Muscle layer of duodenum (tissue), 2 donors: ENCODE measurements around the gene MYT1.

Source experiments
- H3K27ac ChIP-seq: one replicate; pipeline ENCODE4 v1.7.0; 2013; ENCODE audit warnings: mild to moderate bottlenecking, low read length
- H3K27me3 ChIP-seq: one replicate; pipeline ENCODE4 v1.7.0; 2013; ENCODE audit warnings: low read depth, mild to moderate bottlenecking, control low read depth, low read length
- H3K36me3 ChIP-seq, 2 donors: one replicate each; pipeline ENCODE4 v1.7.0; 2013; ENCODE audit warnings: low read length in 2 of 2, control low read depth in 1 of 2, mild to moderate bottlenecking in 1 of 2; ENCODE audit not compliant: insufficient read depth in 2 of 2, control insufficient read depth in 1 of 2
- H3K4me1 ChIP-seq, 2 donors: one replicate each; pipeline ENCODE4 v1.7.0; 2013; ENCODE audit warnings: low read length in 2 of 2, mild to moderate bottlenecking in 2 of 2, control low read depth in 1 of 2, moderate library complexity in 1 of 2; ENCODE audit not compliant: insufficient read depth in 2 of 2, control insufficient read depth in 1 of 2
- H3K4me3 ChIP-seq, 2 donors: one replicate each; pipeline ENCODE4 v1.7.0; 2013; ENCODE audit warnings: low read length in 2 of 2, low read depth in 1 of 2, mild to moderate bottlenecking in 1 of 2
- H3K9me3 ChIP-seq, 2 donors: one replicate each; pipeline ENCODE4 v1.7.0; 2013; ENCODE audit warnings: low read length in 2 of 2, control low read depth in 1 of 2, mild to moderate bottlenecking in 1 of 2; ENCODE audit not compliant: control insufficient read depth in 1 of 2
- donor health status: healthy.

Gene MYT1

GRCh38 chr20:64201653-64202052, 37.4 kb downstream of the MYT1 start:
- Histone ChIP-seq H3K27ac (no peak overlapping the region), H3K4me1 (no peaks in the 10 kb centered on the region), H3K36me3 (no peaks in the 10 kb centered on the region), H3K4me3 (no peak overlapping the region), H3K9me3 (no peaks in the 10 kb centered on the region), H3K27me3 (peaks cover 3% of the 10 kb centered on the region)

DNA sequence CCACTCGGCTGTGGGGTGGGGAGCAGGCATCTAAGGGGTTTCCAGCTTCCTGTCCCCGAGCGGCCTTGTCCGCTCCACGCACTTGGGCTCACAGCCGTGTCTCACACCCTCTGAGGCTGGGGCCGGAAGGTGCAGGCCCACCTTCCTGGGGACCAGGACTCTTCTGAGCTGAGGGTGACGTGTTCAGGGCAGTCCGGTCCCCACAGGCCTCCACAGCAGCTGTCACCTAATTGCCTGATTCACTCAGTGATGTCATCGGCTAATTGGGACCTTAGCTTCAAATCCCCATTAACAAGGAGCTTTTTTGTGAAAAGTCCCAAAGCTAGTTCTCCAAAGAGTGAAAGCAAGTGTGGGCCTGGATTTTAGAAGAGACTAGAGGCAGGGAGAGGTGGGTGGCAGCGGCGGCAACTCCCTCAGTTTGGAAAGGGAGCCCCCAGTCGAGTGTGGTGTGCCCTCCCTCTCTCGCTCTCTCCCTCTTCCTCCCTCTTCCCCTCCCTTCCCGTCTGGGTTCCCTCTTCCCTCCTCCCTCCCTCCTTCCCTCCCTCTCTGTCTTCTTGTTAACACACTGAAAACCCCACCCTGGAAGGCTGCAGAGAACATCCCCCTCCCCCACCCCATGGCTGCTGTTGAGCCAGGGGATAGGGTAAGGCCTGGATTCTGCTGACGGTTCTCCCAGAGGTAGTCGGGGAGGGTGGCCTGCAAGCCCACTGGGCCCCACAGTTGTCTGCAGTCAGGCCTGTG, 39.0 kb downstream of the MYT1 start:
- no peaks in the 10 kb centered on the region for H3K27me3 ChIP-seq
- no peaks in the 10 kb centered on the region for H3K4me1 ChIP-seq
- H3K4me3 ChIP-seq, result no peak overlapping the region
- H3K27ac ChIP-seq, result no peak overlapping the region
- no peaks in the 10 kb centered on the region for H3K9me3 ChIP-seq
- H3K36me3 ChIP-seq, result no peaks in the 10 kb centered on the region

GRCh38 chr20:64205611-64206026, 41.4 kb downstream of the MYT1 start:
- no peak overlapping the region for H3K4me3 ChIP-seq
- no peaks in the 10 kb centered on the region for H3K9me3 ChIP-seq
- no peaks in the 10 kb centered on the region for H3K27me3 ChIP-seq
- no peak overlapping the region for H3K27ac ChIP-seq
- H3K4me1 ChIP-seq, result no peaks in the 10 kb centered on the region
- H3K36me3 ChIP-seq, result no peaks in the 10 kb centered on the region

GRCh38 chr20:64206614-64207013, 42.4 kb downstream of the MYT1 start:
- no peak overlapping the region for H3K27ac ChIP-seq
- no peaks in the 10 kb centered on the region for H3K36me3 ChIP-seq
- H3K4me1 ChIP-seq, result no peaks in the 10 kb centered on the region
- H3K27me3 ChIP-seq, result no peaks in the 10 kb centered on the region
- H3K9me3 ChIP-seq, result no peaks in the 10 kb centered on the region
- H3K4me3 ChIP-seq, result no peak overlapping the region

- H3K9me3 ChIP-seq, result no peaks in the 10 kb centered on the region
- H3K36me3 ChIP-seq, result no peaks in the 10 kb centered on the region
- H3K27me3 ChIP-seq, result no peaks in the 10 kb centered on the region
- no peak overlapping the region for H3K27ac ChIP-seq
- peaks cover 0 to 11% of the 10 kb centered on the region in 2 donors for H3K4me1 ChIP-seq
- no peak overlapping the region for H3K4me3 ChIP-seq
These were observed 43.7 kb downstream of the MYT1 start for GRCh38 chr20:64207641-64208590.

DNA sequence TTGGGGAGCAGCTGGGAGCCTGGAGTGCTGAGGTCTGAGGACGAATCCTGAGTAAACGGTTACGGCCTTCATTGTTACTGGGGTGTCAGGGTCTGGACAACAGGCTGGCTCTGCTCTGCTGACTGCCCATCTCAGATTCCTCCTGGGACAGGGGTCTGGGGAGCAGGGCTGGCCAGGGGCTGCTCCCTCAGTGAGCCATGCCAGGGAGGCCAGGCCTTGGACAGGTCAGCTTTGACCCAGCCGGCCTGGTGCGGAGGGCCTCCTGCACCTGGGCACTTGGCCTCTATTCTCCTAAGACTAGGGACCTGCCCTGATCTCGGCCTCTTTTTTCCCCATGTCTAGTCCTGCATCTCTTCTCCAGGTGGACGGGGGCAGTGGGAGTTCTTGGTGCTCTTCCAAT, 44.9 kb downstream of the MYT1 start:
- H3K4me1 ChIP-seq, result peaks cover 5 to 23% of the 10 kb centered on the region in 2 donors
- no peak overlapping the region for H3K27ac ChIP-seq
- no peaks in the 10 kb centered on the region for H3K27me3 ChIP-seq
- H3K4me3 ChIP-seq, result no peak overlapping the region
- H3K36me3 ChIP-seq, result no peaks in the 10 kb centered on the region
- H3K9me3 ChIP-seq, result no peaks in the 10 kb centered on the region

DNA sequence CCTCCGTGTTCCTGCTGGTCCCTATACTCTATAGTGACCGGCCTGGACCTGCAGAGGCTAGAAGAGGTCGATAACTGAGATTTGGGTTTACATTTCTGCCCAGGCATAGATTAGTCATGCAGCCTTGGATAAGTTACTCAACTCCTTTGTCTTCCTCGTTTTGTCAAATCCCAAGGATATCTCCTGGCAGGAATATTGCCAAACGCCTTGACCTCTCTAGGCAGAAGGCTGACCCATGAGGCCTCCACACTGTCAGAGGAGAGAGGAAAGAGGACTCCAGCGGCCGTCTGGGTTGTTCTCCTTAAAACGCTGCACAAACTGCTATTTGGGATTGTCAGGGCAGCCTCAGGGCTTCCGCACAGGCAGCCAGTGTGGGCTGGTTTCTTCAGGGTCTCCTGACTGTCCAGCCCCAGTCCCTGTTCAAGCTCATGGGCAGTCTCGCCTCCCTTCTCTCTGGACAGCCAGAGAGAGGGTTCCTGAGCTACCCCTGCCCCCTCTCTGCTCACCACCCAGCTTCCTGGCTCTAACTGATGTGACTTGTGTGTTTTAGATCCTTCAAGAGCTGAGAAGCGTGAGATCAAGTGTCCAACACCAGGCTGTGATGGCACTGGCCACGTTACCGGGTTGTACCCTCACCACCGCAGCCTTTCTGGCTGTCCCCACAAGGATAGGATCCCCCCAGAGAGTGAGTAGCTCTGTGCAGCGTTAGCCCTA, 46.6 kb downstream of the MYT1 start:
- Histone ChIP-seq H3K27ac (no peak overlapping the region), H3K4me3 (no peak overlapping the region), H3K4me1 (peaks cover 5 to 29% of the 10 kb centered on the region in 2 donors), H3K9me3 (no peaks in the 10 kb centered on the region), H3K36me3 (no peaks in the 10 kb centered on the region), H3K27me3 (no peaks in the 10 kb centered on the region)

- no peaks in the 10 kb centered on the region for H3K27me3 ChIP-seq
- H3K27ac ChIP-seq, result no peak overlapping the region
- no peaks in the 10 kb centered on the region for H3K9me3 ChIP-seq
- no peaks in the 10 kb centered on the region for H3K36me3 ChIP-seq
- no peak overlapping the region for H3K4me3 ChIP-seq
- H3K4me1 ChIP-seq, result peaks cover 5 to 37% of the 10 kb centered on the region in 2 donors
These were observed 47.8 kb downstream of the MYT1 start for GRCh38 chr20:64211874-64212658.

DNA sequence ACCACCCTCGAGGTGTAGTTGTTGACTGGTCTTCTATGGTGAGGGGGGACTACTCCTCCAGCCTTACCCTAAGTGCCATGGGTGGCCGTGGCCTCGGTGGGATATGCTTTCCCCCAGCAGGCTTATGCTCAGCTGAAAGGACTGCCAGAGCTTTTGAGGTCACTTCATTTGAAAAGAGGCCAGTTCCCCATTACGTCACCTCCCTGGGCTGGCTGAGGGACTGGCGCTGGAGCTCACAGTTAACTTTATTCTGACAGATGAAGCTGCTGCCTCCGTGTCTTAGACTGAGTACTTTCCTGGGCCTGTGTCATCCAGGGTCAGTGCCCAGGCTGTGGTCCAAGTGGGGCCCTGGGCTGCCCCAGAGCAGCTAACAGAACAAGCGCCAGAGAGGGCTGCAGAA, 48.5 kb downstream of the MYT1 start:
- Histone ChIP-seq H3K9me3 (no peaks in the 10 kb centered on the region), H3K27me3 (no peaks in the 10 kb centered on the region), H3K27ac (no peak overlapping the region), H3K4me3 (no peak overlapping the region), H3K36me3 (no peaks in the 10 kb centered on the region), H3K4me1 (peaks cover 5 to 37% of the 10 kb centered on the region in 2 donors)

DNA sequence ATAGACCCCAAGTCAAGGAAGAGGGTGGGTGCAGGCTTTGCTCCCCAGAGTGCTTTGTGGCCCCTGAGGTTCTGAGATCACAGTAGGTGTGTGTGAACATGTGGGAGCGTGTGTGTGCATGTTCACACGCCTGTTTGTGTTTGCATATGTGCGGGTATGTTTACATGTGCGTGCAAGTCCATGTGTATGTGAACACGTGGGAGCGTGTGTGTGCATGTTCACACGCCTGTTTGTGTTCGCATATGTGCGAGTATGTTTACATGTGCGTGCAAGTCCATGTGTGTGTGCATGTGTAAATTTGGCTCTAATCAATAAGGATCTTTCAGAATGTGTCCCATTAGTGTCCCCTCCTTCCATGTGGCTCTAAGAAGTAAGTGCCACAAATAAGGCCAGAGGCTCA, 49.9 kb downstream of the MYT1 start:
- Histone ChIP-seq H3K36me3 (no peaks in the 10 kb centered on the region), H3K4me3 (no peak overlapping the region), H3K4me1 (peaks cover 5 to 37% of the 10 kb centered on the region in 2 donors), H3K9me3 (no peaks in the 10 kb centered on the region), H3K27me3 (no peaks in the 10 kb centered on the region), H3K27ac (no peak overlapping the region)
